Neuronal stem cell (in vitro differentiated cells): Measurements from ENCODE around the gene FHIT.
A peak's percentile ranks its signal among the peaks of the same experiment; 100 is the strongest.

Experiments used
- DNase-seq: peaks from one replicate; pipeline ENCODE4 v3.0.0-alpha.2; 2013; ENCODE audit warnings: low spot score
- H2AFZ ChIP-seq: one replicate; pipeline ENCODE4 v1.6.1; 2013; ENCODE audit warnings: mild to moderate bottlenecking, low read length, inconsistent platforms
- H2AK5ac ChIP-seq: 2 replicates; pipeline ENCODE4 v1.6.1; 2013; ENCODE audit warnings: low read depth, mild to moderate bottlenecking, inconsistent platforms, low read length, moderate library complexity, mixed read lengths
- H2BK120ac ChIP-seq: 2 replicates; pipeline ENCODE4 v1.6.1; 2013; ENCODE audit warnings: low read depth, mild to moderate bottlenecking, inconsistent platforms, low read length, moderate library complexity, mixed read lengths
- H2BK12ac ChIP-seq: one replicate; pipeline ENCODE4 v1.6.1; 2013; ENCODE audit warnings: low read length, inconsistent platforms
- H2BK15ac ChIP-seq: 2 replicates; pipeline ENCODE4 v1.6.1; 2013; ENCODE audit warnings: mild to moderate bottlenecking, low read length, inconsistent platforms, mixed read lengths
- H2BK5ac ChIP-seq: one replicate; pipeline ENCODE4 v1.6.1; 2013; ENCODE audit warnings: inconsistent platforms, mild to moderate bottlenecking, low read length, moderate library complexity
- H3K14ac ChIP-seq: one replicate; pipeline ENCODE4 v1.6.1; 2013; ENCODE audit warnings: low read length, inconsistent platforms
- H3K18ac ChIP-seq: 2 replicates; pipeline ENCODE4 v1.6.1; 2013; ENCODE audit warnings: low read length, inconsistent platforms
- H3K23ac ChIP-seq: 2 replicates; pipeline ENCODE4 v1.6.1; 2013; ENCODE audit warnings: low read depth, mild to moderate bottlenecking, mixed read lengths, low read length, inconsistent platforms; ENCODE audit not compliant: poor library complexity
- H3K27ac ChIP-seq: replicated peaks from 3 replicates; pipeline ENCODE4 v1.5.1; 2013; ENCODE audit warnings: low read length, inconsistent platforms
- H3K27me3 ChIP-seq, 3 experiments: 2 replicates each; pipeline ENCODE4 v1.6.1; 2013; ENCODE audit warnings: low read length in 3 of 3, mild to moderate bottlenecking in 2 of 3, inconsistent platforms in 1 of 3, low read depth in 1 of 3, mixed read lengths in 1 of 3, moderate library complexity in 1 of 3; ENCODE audit not compliant: control insufficient read depth in 3 of 3, insufficient read depth in 3 of 3
- H3K36me3 ChIP-seq, 2 donors: replicated peaks in 1 of 2; 2 replicates each; pipeline ENCODE4 v1.6.1; 2013; ENCODE audit warnings: low read length in 2 of 2; ENCODE audit not compliant: control insufficient read depth in 2 of 2, insufficient read depth in 2 of 2
- H3K4ac ChIP-seq: 2 replicates; pipeline ENCODE4 v1.6.1; 2013; ENCODE audit warnings: inconsistent platforms, mild to moderate bottlenecking, low read length, moderate library complexity
- H3K4me1 ChIP-seq, 2 donors: 1 replicate in 1 of 2; 2 replicates in 1 of 2; pipeline ENCODE4 v1.6.1; 2013; ENCODE audit warnings: low read length in 2 of 2, low read depth in 1 of 2; ENCODE audit not compliant: control insufficient read depth in 2 of 2, insufficient read depth in 1 of 2
- H3K4me2 ChIP-seq: one replicate; pipeline ENCODE4 v1.6.1; 2013; ENCODE audit warnings: mild to moderate bottlenecking, low read length, inconsistent platforms; ENCODE audit not compliant: insufficient read depth, poor library complexity, severe bottlenecking
- H3K4me3 ChIP-seq, 2 donors: 2 replicates each; pipeline ENCODE4 v1.5.1; 2013; ENCODE audit warnings: low read length in 2 of 2, mild to moderate bottlenecking in 2 of 2, inconsistent platforms in 1 of 2, moderate library complexity in 1 of 2
- H3K79me1 ChIP-seq: one replicate; pipeline ENCODE4 v1.6.1; 2013; ENCODE audit warnings: low read depth, mild to moderate bottlenecking, inconsistent platforms, low read length, moderate library complexity
- H3K9ac ChIP-seq: one replicate; pipeline ENCODE4 v1.6.1; 2013; ENCODE audit warnings: mild to moderate bottlenecking, low read depth, low read length, inconsistent platforms; ENCODE audit not compliant: poor library complexity
- H3K9me3 ChIP-seq, 2 donors: replicated peaks in 1 of 2; 2 replicates each; pipeline versions ENCODE3 to v1.6.1; 2013; ENCODE audit warnings: low read length in 2 of 2, mild to moderate bottlenecking in 2 of 2, inconsistent platforms in 1 of 2, low read depth in 1 of 2, mixed read lengths in 1 of 2, moderate library complexity in 1 of 2; ENCODE audit not compliant: control insufficient read depth in 2 of 2, insufficient read depth in 1 of 2
- H4K8ac ChIP-seq: one replicate; pipeline ENCODE4 v1.6.1; 2013; ENCODE audit warnings: low read depth, mild to moderate bottlenecking, inconsistent platforms, low read length, moderate library complexity
- H4K91ac ChIP-seq: one replicate; pipeline ENCODE4 v1.6.1; 2013; ENCODE audit warnings: low read length, low read depth, mild to moderate bottlenecking, inconsistent platforms; ENCODE audit not compliant: poor library complexity
- WGBS, 2 donors: extraction: QIAGEN DNeasy Blood & Tissue Kit; methylation state at CpG; one replicate each; pipeline ENCODE4 v1.1.7; 2013; ENCODE audit warnings: missing lambda C conversion rate in 2 of 2, mixed read lengths in 1 of 2; ENCODE audit not compliant: insufficient read length in 2 of 2, insufficient replicate concordance in 1 of 2; ENCODE audit errors: extremely low coverage in 2 of 2; 5-methylcytosine and 5-hydroxymethylcytosine counted together

Gene FHIT

GRCh38 chr3:61008153-61008997 lies 242.9 kb downstream of the FHIT start:
- peaks cover 7 to 20% of the 10 kb centered on the region in 2 donors for H3K4me1 ChIP-seq
- no peak for DNase-seq
- no peak overlapping the region for H3K9ac ChIP-seq
- H3K4me3 ChIP-seq, result no peak overlapping the region
- H3K36me3 ChIP-seq, result no peaks in the 10 kb centered on the region
- H2AK5ac ChIP-seq, result no peak overlapping the region
- H2BK12ac ChIP-seq, result no peak overlapping the region
- H3K27me3 ChIP-seq, result no peaks in the 10 kb centered on the region
- H2BK15ac ChIP-seq, result no peak overlapping the region
- H3K79me1 ChIP-seq, result no peaks in the 10 kb centered on the region
- H3K18ac ChIP-seq, result no peak overlapping the region
- H2AFZ ChIP-seq, result peak overlapping the region; percentile 68
- H2BK120ac ChIP-seq, result no peak overlapping the region
- H3K14ac ChIP-seq, result no peak overlapping the region
- no peak overlapping the region for H2BK5ac ChIP-seq
- WGBS, 2 donors, result no CpG with 5 or more reads among the region's 5 CpGs
- H3K9me3 ChIP-seq, result no peaks in the 10 kb centered on the region
- H3K4ac ChIP-seq, result no peak overlapping the region
- H3K4me2 ChIP-seq, result no peak overlapping the region
- H3K23ac ChIP-seq, result no peak overlapping the region
- H4K8ac ChIP-seq, result no peak overlapping the region
- no peak overlapping the region for H4K91ac ChIP-seq
- H3K27ac ChIP-seq, result no peak overlapping the region

DNA sequence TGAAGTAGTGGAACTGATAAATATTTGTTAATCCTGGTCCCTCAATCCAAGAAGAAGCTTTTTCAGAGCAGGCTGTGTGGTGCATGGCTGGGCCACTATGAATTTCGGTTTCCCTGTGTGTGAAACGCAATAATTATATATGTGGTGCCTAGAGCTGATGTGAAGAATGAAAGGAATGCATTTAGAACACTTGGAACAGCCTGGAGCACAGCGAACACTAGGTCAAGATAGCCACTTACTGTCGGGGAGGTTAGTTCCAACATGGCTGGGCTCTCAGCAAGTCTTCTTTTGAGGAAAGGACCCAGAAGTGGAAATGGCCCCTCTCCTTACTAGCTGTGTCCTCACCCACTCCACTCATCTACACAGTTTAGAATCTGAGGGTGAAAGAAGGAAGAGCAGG lies 245.7 kb downstream of the FHIT start:
- Histone ChIP-seq H2BK15ac (no peak overlapping the region), H3K9ac (no peak overlapping the region), H3K4me1 (peaks cover 9 to 20% of the 10 kb centered on the region in 2 donors), H3K14ac (no peak overlapping the region), H3K27me3 (no peaks in the 10 kb centered on the region), H2AK5ac (no peak overlapping the region), H3K4ac (no peak overlapping the region), H3K4me2 (no peak overlapping the region), H4K8ac (no peak overlapping the region), H3K23ac (no peak overlapping the region), H2BK12ac (no peak overlapping the region), H2BK120ac (no peak overlapping the region), H2AFZ (peak overlapping the region; percentile 58), H3K18ac (no peak overlapping the region), H4K91ac (no peak overlapping the region), H3K27ac (no peak overlapping the region), H3K36me3 (no peaks in the 10 kb centered on the region), H3K9me3 (no peaks in the 10 kb centered on the region), H2BK5ac (no peak overlapping the region), H3K79me1 (no peaks in the 10 kb centered on the region), H3K4me3 (no peak overlapping the region)
- DNase-seq, result no peak
- WGBS, 2 donors, result no CpG with 5 or more reads among the region's 4 CpGs

- Histone ChIP-seq H3K4me3 (no peak overlapping the region), H2AK5ac (no peak overlapping the region), H4K91ac (no peak overlapping the region), H3K4me1 (peaks cover 2 to 3% of the 10 kb centered on the region in 2 donors), H2BK12ac (no peak overlapping the region), H3K9me3 (no peaks in the 10 kb centered on the region), H2BK15ac (no peak overlapping the region), H3K9ac (no peak overlapping the region), H4K8ac (no peak overlapping the region), H3K14ac (no peak overlapping the region), H2BK5ac (no peak overlapping the region), H3K79me1 (no peaks in the 10 kb centered on the region), H3K18ac (no peak overlapping the region), H3K4ac (no peak overlapping the region), H3K23ac (no peak overlapping the region), H3K27ac (no peak overlapping the region), H2BK120ac (no peak overlapping the region), H3K27me3 (no peaks in the 10 kb centered on the region), H2AFZ (no peak overlapping the region), H3K4me2 (no peak overlapping the region), H3K36me3 (no peaks in the 10 kb centered on the region)
- no peak for DNase-seq
- no CpG with 5 or more reads among the region's 3 CpGs for WGBS, 2 donors
Measured at GRCh38 chr3:60998858-60999257, 252.4 kb downstream of the FHIT start.

- no peak overlapping the region for H2BK15ac ChIP-seq
- no peak overlapping the region for H3K23ac ChIP-seq
- H2BK120ac ChIP-seq, result no peak overlapping the region
- no peak overlapping the region for H3K14ac ChIP-seq
- H2AFZ ChIP-seq, result no peak overlapping the region
- no peak overlapping the region for H3K18ac ChIP-seq
- H3K4ac ChIP-seq, result no peak overlapping the region
- no peaks in the 10 kb centered on the region for H3K9me3 ChIP-seq
- no peak overlapping the region for H2BK5ac ChIP-seq
- H3K79me1 ChIP-seq, result no peaks in the 10 kb centered on the region
- no peaks in the 10 kb centered on the region for H3K36me3 ChIP-seq
- no peak for DNase-seq
- H2AK5ac ChIP-seq, result no peak overlapping the region
- no peaks in the 10 kb centered on the region for H3K27me3 ChIP-seq
- no peak overlapping the region for H3K27ac ChIP-seq
- no peak overlapping the region for H3K4me2 ChIP-seq
- H4K8ac ChIP-seq, result no peak overlapping the region
- H3K4me1 ChIP-seq, result no peaks in the 10 kb centered on the region
- no CpG with 5 or more reads among the region's 5 CpGs for WGBS, 2 donors
- H2BK12ac ChIP-seq, result no peak overlapping the region
- H3K9ac ChIP-seq, result no peak overlapping the region
- H3K4me3 ChIP-seq, result no peak overlapping the region
- no peak overlapping the region for H4K91ac ChIP-seq
Measured at GRCh38 chr3:60992395-60992794, 258.9 kb downstream of the FHIT start.
